ENCODE results near the gene ATF4. TPM values are rescaled to one million over a fixed set of nuclear protein-coding genes. Genes with fewer than 3 reads are reported as not detected.

ATF4 gene
- total RNA-seq, 1 experiment from 2014 or later = 177 TPM

DNA sequence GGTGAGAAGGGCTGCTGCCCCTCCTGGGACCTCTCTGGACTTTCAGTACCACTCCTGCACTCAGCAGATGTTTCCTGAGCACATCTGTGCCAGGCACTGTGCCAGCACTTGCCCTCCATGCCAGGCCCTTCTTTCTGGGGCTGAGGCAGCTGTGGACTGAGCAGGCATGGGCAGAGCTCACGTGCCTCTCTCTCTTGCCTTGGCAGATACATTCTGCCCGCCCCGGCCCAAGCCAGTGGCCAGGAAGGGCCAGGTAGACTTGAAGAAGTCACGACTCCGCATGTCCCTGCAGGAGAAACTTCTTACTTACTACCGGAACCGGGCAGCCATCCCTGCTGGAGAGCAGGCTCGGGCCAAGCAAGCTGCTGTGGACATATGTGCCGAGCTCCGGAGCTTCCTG is 8.3 kb upstream of the ATF4 start:
- no peak for TF ChIP-seq TCF7L2 (IDR thresholded peaks at IDR 0.05; ENCODE audit: low read depth, low read length)
- TF ChIP-seq, protein P1, sequence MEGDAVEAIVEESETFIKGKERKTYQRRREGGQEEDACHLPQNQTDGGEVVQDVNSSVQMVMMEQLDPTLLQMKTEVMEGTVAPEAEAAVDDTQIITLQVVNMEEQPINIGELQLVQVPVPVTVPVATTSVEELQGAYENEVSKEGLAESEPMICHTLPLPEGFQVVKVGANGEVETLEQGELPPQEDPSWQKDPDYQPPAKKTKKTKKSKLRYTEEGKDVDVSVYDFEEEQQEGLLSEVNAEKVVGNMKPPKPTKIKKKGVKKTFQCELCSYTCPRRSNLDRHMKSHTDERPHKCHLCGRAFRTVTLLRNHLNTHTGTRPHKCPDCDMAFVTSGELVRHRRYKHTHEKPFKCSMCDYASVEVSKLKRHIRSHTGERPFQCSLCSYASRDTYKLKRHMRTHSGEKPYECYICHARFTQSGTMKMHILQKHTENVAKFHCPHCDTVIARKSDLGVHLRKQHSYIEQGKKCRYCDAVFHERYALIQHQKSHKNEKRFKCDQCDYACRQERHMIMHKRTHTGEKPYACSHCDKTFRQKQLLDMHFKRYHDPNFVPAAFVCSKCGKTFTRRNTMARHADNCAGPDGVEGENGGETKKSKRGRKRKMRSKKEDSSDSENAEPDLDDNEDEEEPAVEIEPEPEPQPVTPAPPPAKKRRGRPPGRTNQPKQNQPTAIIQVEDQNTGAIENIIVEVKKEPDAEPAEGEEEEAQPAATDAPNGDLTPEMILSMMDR (IDR thresholded peaks at IDR 0.05) = no peak
- TF ChIP-seq POLR2AphosphoS5 (IDR thresholded peaks at IDR 0.05; ENCODE audit: low read depth, low read length) = no peak
- no peak for TF ChIP-seq SIN3A (IDR thresholded peaks at IDR 0.05; ENCODE audit: borderline replicate concordance, insufficient read depth, low read depth, low read length)
- no TSS peak for BruUV-seq (replicated peaks)
- Histone ChIP-seq H3K27me3 (ENCODE audit: control insufficient read depth, insufficient read depth, low read length) (no peaks in the 10 kb centered on the region), H3K4me3 (ENCODE audit: low read depth in 2 of 2, low read length in 2 of 2) (no peak overlapping the region), H3K9me3 (ENCODE audit: control insufficient read depth, insufficient read depth, low read depth, low read length) (no peaks in the 10 kb centered on the region), H3K36me3 (ENCODE audit: control insufficient read depth, insufficient read depth, low read length) (peaks cover 6% of the 10 kb centered on the region), H3K4me1 (ENCODE audit: control insufficient read depth, insufficient read depth, low read length) (no peaks in the 10 kb centered on the region), H3K27ac (ENCODE audit: low read length) (no peak overlapping the region)
- ATAC-seq (no peak), DNase-seq (ENCODE audit: low read depth, low spot score) (no peak)
- intact Hi-C loops (cut with micrococcal nuclease; ENCODE audit: unreplicated experiment) (no loop called here), in situ Hi-C loops (cut with HindIII; ENCODE audit: low pct_unique_long_range_greater_than_20kb, low sequenced_read_pairs) (no loop called here)
- ChIA-PET POLR2A (interaction anchor here (0.7 kb wide), 1 partner anchor 8 kb away, joined by 3 read pairs; a partner anchor contains a TSS), CTCF (no interaction called here)

DNA sequence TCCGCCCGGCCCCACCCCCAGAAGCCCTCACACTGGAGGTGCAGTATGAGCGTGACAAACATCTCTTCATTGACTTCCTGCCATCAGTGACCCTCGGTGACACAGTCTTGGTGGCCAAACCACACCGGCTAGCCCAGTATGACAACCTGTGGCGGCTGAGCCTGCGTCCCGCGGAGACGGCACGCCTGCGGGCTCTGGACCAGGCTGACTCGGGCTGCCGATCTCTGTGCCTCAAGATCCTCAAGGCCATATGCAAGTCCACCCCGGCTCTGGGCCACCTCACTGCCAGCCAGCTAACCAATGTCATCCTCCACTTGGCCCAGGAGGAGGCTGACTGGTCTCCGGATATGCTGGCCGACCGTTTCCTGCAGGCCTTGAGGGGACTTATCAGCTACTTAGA is 6.6 kb upstream of the ATF4 start:
- in situ Hi-C loops (cut with HindIII; ENCODE audit: low pct_unique_long_range_greater_than_20kb, low sequenced_read_pairs) = no loop called here
- peaks cover 6% of the 10 kb centered on the region for H3K36me3 ChIP-seq (ENCODE audit: control insufficient read depth, insufficient read depth, low read length)
- no TSS peak for BruUV-seq (replicated peaks)
- CTCF ChIA-PET = interaction anchor here (1.0 to 1.7 kb wide), 2 partner anchors 20 to 77 kb away, joined by 3 to 4 read pairs; no protein-coding TSS in a partner anchor
- POLR2A ChIA-PET = no interaction called here
- intact Hi-C loops (cut with micrococcal nuclease; ENCODE audit: unreplicated experiment) = no loop called here
- no peaks in the 10 kb centered on the region for H3K27me3 ChIP-seq (ENCODE audit: control insufficient read depth, insufficient read depth, low read length)
- H3K4me3 ChIP-seq (ENCODE audit: low read depth in 2 of 2, low read length in 2 of 2) = no peak overlapping the region
- no peak for TF ChIP-seq SIN3A (IDR thresholded peaks at IDR 0.05; ENCODE audit: borderline replicate concordance, insufficient read depth, low read depth, low read length)
- TF ChIP-seq, protein P2, sequence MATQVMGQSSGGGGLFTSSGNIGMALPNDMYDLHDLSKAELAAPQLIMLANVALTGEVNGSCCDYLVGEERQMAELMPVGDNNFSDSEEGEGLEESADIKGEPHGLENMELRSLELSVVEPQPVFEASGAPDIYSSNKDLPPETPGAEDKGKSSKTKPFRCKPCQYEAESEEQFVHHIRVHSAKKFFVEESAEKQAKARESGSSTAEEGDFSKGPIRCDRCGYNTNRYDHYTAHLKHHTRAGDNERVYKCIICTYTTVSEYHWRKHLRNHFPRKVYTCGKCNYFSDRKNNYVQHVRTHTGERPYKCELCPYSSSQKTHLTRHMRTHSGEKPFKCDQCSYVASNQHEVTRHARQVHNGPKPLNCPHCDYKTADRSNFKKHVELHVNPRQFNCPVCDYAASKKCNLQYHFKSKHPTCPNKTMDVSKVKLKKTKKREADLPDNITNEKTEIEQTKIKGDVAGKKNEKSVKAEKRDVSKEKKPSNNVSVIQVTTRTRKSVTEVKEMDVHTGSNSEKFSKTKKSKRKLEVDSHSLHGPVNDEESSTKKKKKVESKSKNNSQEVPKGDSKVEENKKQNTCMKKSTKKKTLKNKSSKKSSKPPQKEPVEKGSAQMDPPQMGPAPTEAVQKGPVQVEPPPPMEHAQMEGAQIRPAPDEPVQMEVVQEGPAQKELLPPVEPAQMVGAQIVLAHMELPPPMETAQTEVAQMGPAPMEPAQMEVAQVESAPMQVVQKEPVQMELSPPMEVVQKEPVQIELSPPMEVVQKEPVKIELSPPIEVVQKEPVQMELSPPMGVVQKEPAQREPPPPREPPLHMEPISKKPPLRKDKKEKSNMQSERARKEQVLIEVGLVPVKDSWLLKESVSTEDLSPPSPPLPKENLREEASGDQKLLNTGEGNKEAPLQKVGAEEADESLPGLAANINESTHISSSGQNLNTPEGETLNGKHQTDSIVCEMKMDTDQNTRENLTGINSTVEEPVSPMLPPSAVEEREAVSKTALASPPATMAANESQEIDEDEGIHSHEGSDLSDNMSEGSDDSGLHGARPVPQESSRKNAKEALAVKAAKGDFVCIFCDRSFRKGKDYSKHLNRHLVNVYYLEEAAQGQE (IDR thresholded peaks at IDR 0.05; ENCODE audit: insufficient read depth in 1 of 2, low read depth in 2 of 2, low read length in 1 of 2) = no peak
- TF ChIP-seq TCF7L2 (IDR thresholded peaks at IDR 0.05; ENCODE audit: low read depth, low read length) = no peak
- TF ChIP-seq, protein P1 (IDR thresholded peaks at IDR 0.05) = no peak
- no peak for TF ChIP-seq POLR2AphosphoS5 (IDR thresholded peaks at IDR 0.05; ENCODE audit: low read depth, low read length)
- no peak overlapping the region for H3K27ac ChIP-seq (ENCODE audit: low read length)
- H3K9me3 ChIP-seq (ENCODE audit: control insufficient read depth, insufficient read depth, low read depth, low read length) = no peaks in the 10 kb centered on the region
- no peak for ATAC-seq
- H3K4me1 ChIP-seq (ENCODE audit: control insufficient read depth, insufficient read depth, low read length) = peaks cover 6% of the 10 kb centered on the region
- DNase-seq (ENCODE audit: low read depth, low spot score) = no peak

Data from Panc1 (cell line).